Hematopoietic multipotent progenitor cell treated with erythropoietin and hydrocortisone succinate and interleukin-3 and kit ligand, for 4 days (in vitro differentiated cells): ENCODE results near the gene TMX1.

ENCODE experiments used
- DNase-seq: peaks from one replicate; pipeline ENCODE4 v3.0.0-alpha.2; 2015

Gene TMX1

GRCh38 chr14:51294951-51295525 lies 55.0 kb downstream of the TMX1 start:
- DNase-seq = no peak

DNA sequence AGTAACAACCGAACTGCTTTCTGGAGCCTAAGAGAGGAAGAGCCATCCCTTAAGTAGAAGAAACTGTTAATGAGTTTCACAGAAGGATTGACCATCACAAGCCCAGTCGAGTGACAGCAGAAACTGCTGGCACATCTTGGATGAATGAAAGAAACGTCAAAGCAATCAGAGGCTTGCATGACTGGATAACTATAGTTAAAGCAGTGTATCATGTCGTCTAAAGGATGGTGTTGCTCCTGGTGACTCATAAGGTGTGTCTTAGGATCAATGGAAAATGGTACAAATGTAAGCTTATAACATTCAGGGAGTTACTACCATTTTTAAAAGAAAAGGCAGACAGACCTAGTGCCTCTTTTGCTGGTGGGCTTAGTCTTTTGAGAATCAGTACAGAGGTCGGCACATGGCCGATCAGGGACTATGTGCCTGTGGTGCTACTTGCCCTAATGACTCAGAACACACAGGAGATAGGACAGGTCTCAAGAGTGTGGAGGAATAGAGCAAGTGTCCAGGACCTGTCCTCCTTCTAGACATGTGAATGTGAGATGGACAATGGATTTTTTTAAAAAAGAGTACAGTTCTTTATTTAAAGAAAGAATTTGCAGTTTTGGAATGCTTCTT lies 55.7 kb downstream of the TMX1 start:
- DNase-seq = no peak

DNA sequence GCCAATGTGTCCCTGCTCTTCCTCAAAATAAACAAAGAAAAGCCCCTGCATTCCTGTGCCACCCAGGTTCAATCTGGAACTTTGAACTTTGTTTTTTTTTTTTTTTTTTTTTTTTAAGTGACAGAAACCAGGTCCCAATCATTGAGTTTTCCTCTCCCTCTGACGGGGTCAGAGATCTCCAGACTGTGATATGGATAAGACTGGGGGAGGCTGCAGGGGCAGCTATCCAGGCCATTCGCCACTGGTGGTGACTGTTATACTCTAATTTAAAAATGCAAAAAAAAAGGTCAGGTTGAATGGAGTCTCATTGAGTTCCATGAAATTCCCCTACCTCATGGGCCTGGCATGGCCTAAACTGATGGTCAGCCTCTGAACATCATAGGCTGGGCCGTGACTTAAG lies 57.0 kb downstream of the TMX1 start:
- no peak for DNase-seq

DNA sequence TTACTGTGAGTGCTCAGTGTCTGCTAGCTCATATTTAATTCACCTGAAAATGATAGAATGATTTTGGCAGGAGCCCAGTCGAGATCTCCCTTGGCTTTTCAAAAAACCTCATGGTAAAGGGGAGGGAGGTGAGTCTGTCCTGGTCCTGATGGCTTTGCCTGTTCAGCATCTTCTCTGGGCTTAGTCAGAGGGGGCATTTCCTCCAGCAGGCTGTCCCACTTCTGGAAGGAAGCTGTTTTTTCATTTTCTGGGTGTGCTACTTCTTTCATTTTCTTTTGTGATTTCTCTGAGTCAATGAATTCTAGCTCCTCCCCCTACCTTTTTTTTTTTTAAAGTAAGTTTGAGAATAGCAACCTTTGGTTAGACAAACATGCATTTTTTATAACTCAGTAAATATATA lies 58.8 kb downstream of the TMX1 start:
- no peak for DNase-seq

GRCh38 chr14:51302295-51303030 lies 62.4 kb downstream of the TMX1 start:
- DNase-seq = peak; percentile 28

DNA sequence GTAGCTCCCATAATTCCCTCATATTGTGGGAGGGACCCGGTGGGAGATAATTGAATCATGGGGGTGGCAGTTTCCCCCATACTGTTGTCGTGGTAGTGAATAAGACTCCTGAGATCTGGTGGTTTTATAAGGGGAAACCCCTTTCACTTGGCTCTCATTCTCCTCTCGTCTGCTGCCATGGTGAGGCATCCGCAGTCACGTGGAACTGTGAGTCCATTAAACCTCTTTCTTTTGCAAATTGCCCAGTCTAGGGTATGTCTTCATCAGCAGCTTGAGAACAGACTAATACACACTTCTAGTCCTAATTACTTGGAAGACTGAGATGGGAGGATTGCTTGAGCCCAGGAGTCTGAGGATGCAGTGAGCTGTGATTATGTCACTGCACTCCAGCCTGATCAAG lies 64.4 kb downstream of the TMX1 start:
- no peak for DNase-seq

DNA sequence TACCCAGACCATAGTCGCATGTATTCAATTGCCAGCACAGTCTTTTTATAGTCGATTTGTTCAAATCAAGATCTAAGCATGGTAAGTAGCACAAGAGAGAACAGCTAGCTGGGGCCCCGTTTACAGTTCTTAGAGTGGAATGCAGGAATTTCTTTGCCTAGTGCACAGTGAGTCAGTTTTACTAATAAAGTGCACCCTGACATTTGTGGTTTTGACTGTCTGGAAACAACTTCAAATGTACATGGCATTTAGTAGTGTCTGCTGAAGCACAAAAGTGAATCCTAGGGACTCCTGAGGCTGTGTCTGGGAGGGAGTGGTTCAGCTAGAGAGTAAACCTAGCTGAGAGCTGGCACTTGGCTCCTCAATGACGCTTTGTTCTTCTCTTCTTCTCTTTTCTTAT lies 64.9 kb downstream of the TMX1 start:
- no peak for DNase-seq

DNA sequence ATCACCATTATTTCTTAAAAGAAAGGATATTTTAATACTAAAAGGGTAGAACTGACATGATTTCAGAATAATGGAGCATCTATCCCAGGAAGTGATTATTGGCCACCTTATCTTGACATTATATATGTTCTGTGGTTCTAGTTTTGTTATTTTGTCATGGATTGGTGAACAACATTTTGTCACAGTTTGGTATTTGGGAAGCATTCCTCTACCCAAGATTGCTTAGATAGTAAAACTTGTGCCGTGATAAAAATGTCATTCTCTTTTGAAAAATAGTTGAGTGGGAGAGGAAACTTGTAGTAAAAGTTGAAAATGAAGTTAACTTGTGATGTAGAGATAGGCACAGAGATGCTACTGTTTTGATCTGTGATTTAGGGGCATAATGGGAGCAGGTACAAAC lies 65.7 kb downstream of the TMX1 start:
- no peak for DNase-seq
